ENCODE data around the gene MAPK8IP3. TPM values are rescaled to one million over a fixed set of nuclear protein-coding genes. Genes with fewer than 3 reads are reported as not detected.

MAPK8IP3 gene
- polyA plus RNA-seq, 1 experiment, result 22.5 TPM

DNA sequence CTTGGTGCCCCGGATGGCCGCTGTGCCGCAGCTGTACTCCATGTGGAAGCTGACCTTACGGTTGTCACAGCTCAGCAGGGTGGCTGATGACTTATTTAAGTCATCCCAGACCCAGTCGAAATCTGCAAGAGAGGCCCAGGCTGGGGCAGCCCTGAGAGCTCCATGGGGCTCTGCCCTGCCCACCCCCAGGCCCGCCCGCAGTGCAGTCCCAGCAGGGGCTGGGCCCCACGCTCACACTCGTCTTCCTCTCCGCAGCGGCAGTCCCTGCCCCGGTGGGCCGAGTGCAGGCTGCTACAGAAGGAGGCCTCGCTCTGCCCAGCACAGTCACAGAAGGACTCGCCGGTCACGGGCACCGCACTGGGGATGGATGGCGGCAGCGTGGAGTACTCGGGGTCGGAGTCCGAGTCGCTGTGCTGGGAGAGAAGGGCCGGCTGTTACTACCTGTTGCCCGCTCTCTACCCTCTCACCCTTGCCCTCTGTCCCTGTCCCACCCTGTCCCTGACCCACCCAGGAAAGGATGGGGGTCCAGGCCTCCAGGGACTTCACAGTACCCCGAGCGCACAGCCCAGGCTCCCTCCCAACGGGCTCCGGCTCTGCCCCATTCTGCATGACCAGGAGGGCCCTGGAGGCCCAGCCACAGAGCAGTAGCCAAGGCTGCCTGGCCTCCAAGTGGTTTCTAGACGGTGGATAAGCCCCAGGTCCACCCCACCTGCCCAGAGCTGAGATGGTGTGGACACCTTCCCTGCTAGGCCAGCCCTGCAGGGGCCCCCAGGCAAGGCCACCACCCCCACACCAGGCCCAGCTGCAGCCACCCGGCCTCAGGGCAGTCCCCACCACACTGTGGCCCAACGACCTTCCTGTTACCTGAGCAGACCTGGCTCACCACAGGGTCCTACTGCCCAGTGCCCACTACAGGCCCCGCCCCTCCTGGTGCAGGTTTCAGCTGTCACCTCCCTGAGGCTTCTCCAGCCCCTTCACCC lies 72.5 kb downstream of the MAPK8IP3 start:
- no peak overlapping the region for H3K4me3 ChIP-seq (ENCODE audit: low read depth, low read length)
- no peaks in the 10 kb centered on the region for H3K27me3 ChIP-seq (ENCODE audit: control insufficient read depth, insufficient read depth, low read length)
- ChIA-PET CTCF (no interaction called here), POLR2A (no interaction called here)
- TF ChIP-seq, protein P1, sequence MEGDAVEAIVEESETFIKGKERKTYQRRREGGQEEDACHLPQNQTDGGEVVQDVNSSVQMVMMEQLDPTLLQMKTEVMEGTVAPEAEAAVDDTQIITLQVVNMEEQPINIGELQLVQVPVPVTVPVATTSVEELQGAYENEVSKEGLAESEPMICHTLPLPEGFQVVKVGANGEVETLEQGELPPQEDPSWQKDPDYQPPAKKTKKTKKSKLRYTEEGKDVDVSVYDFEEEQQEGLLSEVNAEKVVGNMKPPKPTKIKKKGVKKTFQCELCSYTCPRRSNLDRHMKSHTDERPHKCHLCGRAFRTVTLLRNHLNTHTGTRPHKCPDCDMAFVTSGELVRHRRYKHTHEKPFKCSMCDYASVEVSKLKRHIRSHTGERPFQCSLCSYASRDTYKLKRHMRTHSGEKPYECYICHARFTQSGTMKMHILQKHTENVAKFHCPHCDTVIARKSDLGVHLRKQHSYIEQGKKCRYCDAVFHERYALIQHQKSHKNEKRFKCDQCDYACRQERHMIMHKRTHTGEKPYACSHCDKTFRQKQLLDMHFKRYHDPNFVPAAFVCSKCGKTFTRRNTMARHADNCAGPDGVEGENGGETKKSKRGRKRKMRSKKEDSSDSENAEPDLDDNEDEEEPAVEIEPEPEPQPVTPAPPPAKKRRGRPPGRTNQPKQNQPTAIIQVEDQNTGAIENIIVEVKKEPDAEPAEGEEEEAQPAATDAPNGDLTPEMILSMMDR (IDR thresholded peaks at IDR 0.05; ENCODE audit: insufficient read depth, low read depth, low read length), result no peak
- DNase-seq (ENCODE audit: low read depth), result no peak
- H3K36me3 ChIP-seq (ENCODE audit: control insufficient read depth, insufficient read depth, low read length), result peaks cover 30% of the 10 kb centered on the region

DNA sequence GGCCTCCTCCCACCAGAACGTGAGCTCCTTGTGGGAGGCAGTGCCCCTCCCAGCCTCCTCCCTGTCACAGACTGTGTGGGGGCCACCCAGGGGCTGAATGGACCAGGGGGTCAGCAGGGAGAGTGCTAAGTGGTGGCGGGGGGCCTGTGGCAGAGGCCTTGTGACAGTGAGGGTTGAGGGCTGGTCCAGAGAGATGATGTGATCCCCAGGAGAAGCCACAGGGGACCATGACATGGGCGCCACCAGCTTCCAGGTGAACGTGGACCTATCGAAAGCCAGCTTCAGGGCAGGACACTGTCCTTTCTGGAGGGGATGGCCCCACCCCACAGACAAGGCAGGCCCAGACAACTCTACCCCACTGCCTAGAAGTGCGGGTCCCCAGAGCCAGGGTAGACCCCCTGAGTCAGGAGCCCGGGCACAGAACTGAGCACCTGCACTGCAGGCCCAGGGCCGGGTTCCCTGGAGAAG lies 73.3 kb downstream of the MAPK8IP3 start:
- ChIA-PET CTCF (no interaction called here), POLR2A (no interaction called here)
- no peak for DNase-seq (ENCODE audit: low read depth)
- H3K36me3 ChIP-seq (ENCODE audit: control insufficient read depth, insufficient read depth, low read length), result peaks cover 30% of the 10 kb centered on the region
- TF ChIP-seq, protein P1 (IDR thresholded peaks at IDR 0.05; ENCODE audit: insufficient read depth, low read depth, low read length), result no peak
- no peak overlapping the region for H3K4me3 ChIP-seq (ENCODE audit: low read depth, low read length)
- no peaks in the 10 kb centered on the region for H3K27me3 ChIP-seq (ENCODE audit: control insufficient read depth, insufficient read depth, low read length)

DNA sequence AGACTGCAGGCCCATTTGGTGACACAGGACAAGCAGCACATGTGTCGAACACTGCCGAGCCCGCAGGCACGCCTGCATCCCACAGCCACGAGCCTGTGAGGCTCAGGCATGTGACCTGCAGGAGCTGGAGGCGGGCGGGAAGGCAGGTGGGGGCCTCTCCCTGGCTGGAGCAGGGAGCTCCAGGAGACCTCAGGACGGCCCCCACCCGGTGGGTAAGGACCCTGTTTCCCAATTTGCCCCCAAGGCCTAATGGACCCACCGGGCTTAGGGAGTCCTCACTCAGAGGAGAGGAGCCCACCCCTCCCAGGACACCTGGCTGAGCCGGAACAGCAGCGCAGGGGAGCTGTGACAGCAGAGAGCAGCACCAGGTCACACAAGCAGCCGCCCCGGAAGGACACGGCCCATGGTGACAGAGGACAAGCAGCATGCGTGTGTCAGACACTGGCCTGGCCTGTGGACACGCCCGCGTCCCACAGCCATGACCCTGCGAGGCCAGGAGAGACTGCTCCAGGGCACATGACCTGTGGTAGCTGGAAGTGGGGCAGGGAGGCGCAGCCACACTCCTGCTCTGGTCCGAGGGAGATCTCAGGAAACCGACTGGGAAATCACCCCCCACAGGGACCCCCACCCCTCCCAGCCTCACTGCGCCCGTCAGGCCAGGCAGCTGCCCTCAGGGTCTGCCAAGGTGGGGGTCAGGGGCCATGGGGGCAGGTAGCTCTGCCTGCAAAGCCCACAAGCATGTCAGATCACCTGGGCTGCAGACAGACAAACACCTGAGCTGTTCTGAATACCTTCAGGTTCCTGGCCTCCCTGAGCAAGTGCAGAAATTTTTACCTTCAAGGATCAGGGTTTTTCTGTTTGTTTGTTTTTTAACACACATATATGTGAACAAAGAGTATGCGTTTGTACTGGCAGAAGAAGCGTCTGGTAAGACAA lies 74.0 kb downstream of the MAPK8IP3 start:
- no peaks in the 10 kb centered on the region for H3K27me3 ChIP-seq (ENCODE audit: control insufficient read depth, insufficient read depth, low read length)
- ChIA-PET POLR2A (no interaction called here), CTCF (no interaction called here)
- peaks cover 31% of the 10 kb centered on the region for H3K36me3 ChIP-seq (ENCODE audit: control insufficient read depth, insufficient read depth, low read length)
- H3K4me3 ChIP-seq (ENCODE audit: low read depth, low read length), result no peak overlapping the region
- TF ChIP-seq, protein P1 (IDR thresholded peaks at IDR 0.05; ENCODE audit: insufficient read depth, low read depth, low read length), result no peak
- no peak for DNase-seq (ENCODE audit: low read depth)

DNA sequence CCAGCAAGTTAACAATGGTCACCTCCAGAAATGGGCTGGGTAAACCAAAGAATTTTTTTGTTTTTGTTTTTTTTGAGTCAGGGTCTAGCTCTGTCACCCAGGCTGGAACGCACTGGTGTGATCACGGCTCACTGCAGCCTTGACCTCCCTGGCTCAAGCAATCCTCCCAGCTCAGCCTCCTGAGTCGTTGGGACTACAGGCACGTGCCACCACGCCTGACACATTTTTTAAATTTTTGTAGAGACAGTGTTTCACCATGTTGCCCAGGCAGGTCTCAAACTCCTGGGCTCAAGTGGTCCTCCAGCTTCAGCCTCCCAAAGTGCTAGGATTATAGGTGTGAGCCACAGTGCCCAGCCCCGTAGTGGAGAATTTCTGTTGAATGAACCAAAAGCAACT lies 74.7 kb downstream of the MAPK8IP3 start:
- Histone ChIP-seq H3K4me3 (ENCODE audit: low read depth, low read length) (no peak overlapping the region), H3K27me3 (ENCODE audit: control insufficient read depth, insufficient read depth, low read length) (no peaks in the 10 kb centered on the region), H3K36me3 (ENCODE audit: control insufficient read depth, insufficient read depth, low read length) (peaks cover 28% of the 10 kb centered on the region)
- ChIA-PET CTCF (no interaction called here), POLR2A (no interaction called here)
- DNase-seq (ENCODE audit: low read depth), result no peak
- TF ChIP-seq, protein P1 (IDR thresholded peaks at IDR 0.05; ENCODE audit: insufficient read depth, low read depth, low read length), result no peak

DNA sequence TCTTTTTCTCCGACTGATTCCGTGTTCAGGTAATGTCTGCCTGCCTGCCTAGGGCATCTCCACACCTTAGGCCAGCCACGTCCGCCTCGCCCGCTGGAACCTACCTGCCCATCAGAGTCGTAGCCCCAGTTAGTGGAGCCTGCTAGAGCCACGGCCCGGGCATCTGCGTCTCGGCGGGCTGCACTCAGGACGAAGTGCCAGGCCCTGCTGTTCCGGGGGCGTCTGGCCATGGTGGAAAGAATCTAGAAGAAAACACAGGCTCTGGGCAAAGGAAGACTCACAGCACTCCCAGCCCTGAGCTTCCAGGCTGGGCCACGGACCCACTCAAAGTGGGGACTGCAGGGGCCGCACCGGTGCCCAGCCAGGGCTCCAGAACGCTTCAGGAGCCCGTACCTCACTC lies 75.3 kb downstream of the MAPK8IP3 start:
- H3K27me3 ChIP-seq (ENCODE audit: control insufficient read depth, insufficient read depth, low read length), result no peaks in the 10 kb centered on the region
- ChIA-PET CTCF (no interaction called here), POLR2A (no interaction called here)
- TF ChIP-seq, protein P1 (IDR thresholded peaks at IDR 0.05; ENCODE audit: insufficient read depth, low read depth, low read length), result no peak
- H3K36me3 ChIP-seq (ENCODE audit: control insufficient read depth, insufficient read depth, low read length), result peaks cover 26% of the 10 kb centered on the region
- peak overlapping the region; percentile 77 for H3K4me3 ChIP-seq (ENCODE audit: low read depth, low read length)
- no peak for DNase-seq (ENCODE audit: low read depth)
